ENCODE measurements around the gene CCPG1. TPM values are rescaled to one million over a fixed set of nuclear protein-coding genes. Genes with fewer than 3 reads are reported as not detected.

Gene CCPG1
- total RNA-seq, 1 donor from 2014 or later: 76.6 TPM

GRCh38 chr15:55334997-55335396, 73.2 kb downstream of the CCPG1 start:
- no peak for DNase-seq (ENCODE audit: missing footprints)
- ATAC-seq: no peak
- intact Hi-C loops (cut with DNase I): loop anchor here (10.0 kb wide), 1 partner anchor 60 kb away; no protein-coding TSS in a partner anchor

- ATAC-seq: no peak
- intact Hi-C loops (cut with DNase I): loop anchor here (10.0 kb wide), 1 partner anchor 60 kb away; no protein-coding TSS in a partner anchor
These were observed 73.8 kb downstream of the CCPG1 start for GRCh38 chr15:55334371-55334770.

GRCh38 chr15:55327387-55327786, 80.8 kb downstream of the CCPG1 start:
- DNase-seq (ENCODE audit: missing footprints) (no peak), ATAC-seq (no peak)
- intact Hi-C loops (cut with DNase I): no loop called here

More at GRCh38 chr15:55334371-55334770, 73.8 kb downstream of the CCPG1 start:
- no peak for DNase-seq (ENCODE audit: missing footprints)

- intact Hi-C loops (cut with DNase I): no loop called here
- ATAC-seq: no peak
- DNase-seq (ENCODE audit: missing footprints): no peak
These were observed 85.7 kb downstream of the CCPG1 start for GRCh38 chr15:55322467-55322866.

GRCh38 chr15:55320963-55321362, 87.2 kb downstream of the CCPG1 start:
- DNase-seq (ENCODE audit: missing footprints): no peak
- intact Hi-C loops (cut with DNase I): no loop called here
- ATAC-seq: no peak

- no peak for ATAC-seq
- DNase-seq (ENCODE audit: missing footprints): no peak
- intact Hi-C loops (cut with DNase I): no loop called here
These were observed 88.0 kb downstream of the CCPG1 start for GRCh38 chr15:55320238-55320550.

GRCh38 chr15:55319537-55320237, 88.5 kb downstream of the CCPG1 start:
- ATAC-seq (no peak), DNase-seq (ENCODE audit: missing footprints) (no peak)
- intact Hi-C loops (cut with DNase I): loop anchor here (5.0 kb wide), 1 partner anchor 88 kb away; the partner anchor contains the start of genes CCPG1 and PIERCE2

- intact Hi-C loops (cut with DNase I): loop anchor here (5.0 kb wide), 1 partner anchor 88 kb away; the partner anchor contains the start of genes CCPG1 and PIERCE2
- peak; percentile 92 for DNase-seq (ENCODE audit: missing footprints)
- ATAC-seq: peak; percentile 97
These were observed 89.3 kb downstream of the CCPG1 start, which contains the start of the genes PIGB and PIGBOS1 for GRCh38 chr15:55318588-55319494. Gene PIGB (plus strand): TSS chr15:55319222. CDS start chr15:55319251, 29 bp downstream. Gene PIGBOS1 (minus strand): TSS chr15:55319123. CDS start chr15:55317792, 1,331 bp downstream.

Small RNA genes lying within 50 kb of the gene (microRNA-seq; reads per million reads assigned to microRNA genes)
- 135 reads per million, percentile 56 among the genes with 10 or more reads in this experiment for gene MIR628

Other genes with a start within 250 kb of the CCPG1 start
- 41.0 TPM for gene RSL24D1, start 211.4 kb downstream of the CCPG1 start, total RNA-seq
- gene RAB27A, start 118.5 kb downstream of the CCPG1 start, total RNA-seq: 6.1 TPM
- gene PIGBOS1, start 89.2 kb downstream of the CCPG1 start, total RNA-seq: 7.0 TPM
- 3.2 TPM for gene PIGB, start 89.1 kb downstream of the CCPG1 start, total RNA-seq
- gene PIERCE2, start 136 bp upstream of the CCPG1 start, total RNA-seq: 6.2 TPM
- gene DNAAF4, start 99.9 kb upstream of the CCPG1 start, total RNA-seq: 0.49 TPM
- gene PYGO1, start 180.0 kb upstream of the CCPG1 start, total RNA-seq: 6.7 TPM

Data from Right ventricle myocardium inferior (tissue), 1 donor.